Activated naive CD8-positive, alpha-beta T cell treated with anti-CD3 and anti-CD28 coated beads, Interleukin-2, amount 10 ng/mL, durations not matched to agents 7 days and 5 days (primary cell): ENCODE data around the gene CD200. TPM values are rescaled to one million over a fixed set of nuclear protein-coding genes. Genes with fewer than 3 reads are reported as not detected.
"Not testable (repeated sequence)": the region's sequence is repeated elsewhere in the genome, so short reads cannot be mapped to it uniquely, and the experiment has no call there.

Experiments
- ATAC-seq: fragments of 150-1000 bp; cut with Tn5 transposase; one replicate; pipeline ENCODE4 v1.10.0; 2021; ENCODE audit warnings: low read depth, moderate library complexity
- POLR2A ChIA-PET: fragments of 350-600 bp; sonication (Branson Sonifier 250); formaldehyde crosslinking; loops from one replicate; lab custom pipeline; 2021; ENCODE audit warnings: antibody characterized with exemption; lab: Charles Lee
- DNase-seq: peaks from one replicate; pipeline ENCODE4 v3.0.0; 2021
- H3K27ac Mint-ChIP-seq: one replicate; pipeline ENCODE4 v1.8.0; 2022; ENCODE audit warnings: mild to moderate bottlenecking, mixed read lengths
- H3K27me3 Mint-ChIP-seq: one replicate; pipeline ENCODE4 v1.8.0; 2022; ENCODE audit warnings: mild to moderate bottlenecking, moderate library complexity, mixed read lengths
- H3K36me3 Mint-ChIP-seq: one replicate; pipeline ENCODE4 v1.8.0; 2021; ENCODE audit warnings: mild to moderate bottlenecking, mixed read lengths
- H3K4me1 Mint-ChIP-seq: one replicate; pipeline ENCODE4 v1.8.0; 2021; ENCODE audit warnings: mixed read lengths
- H3K4me3 Mint-ChIP-seq: one replicate; pipeline ENCODE4 v1.8.0; 2022; ENCODE audit warnings: mild to moderate bottlenecking, moderate library complexity, mixed read lengths
- H3K9me3 Mint-ChIP-seq: one replicate; pipeline ENCODE4 v1.8.0; 2021; ENCODE audit warnings: mixed read lengths
- total RNA-seq, 2 experiments: library from RNA; stranded (reverse); gene quantifications; one replicate each; pipeline ENCODE4 v1.2.3, GENCODE V29; 2021

The CD200 gene
- total RNA-seq, 2 experiments from 2014 or later: 1.7 to 2.1 TPM

DNA sequence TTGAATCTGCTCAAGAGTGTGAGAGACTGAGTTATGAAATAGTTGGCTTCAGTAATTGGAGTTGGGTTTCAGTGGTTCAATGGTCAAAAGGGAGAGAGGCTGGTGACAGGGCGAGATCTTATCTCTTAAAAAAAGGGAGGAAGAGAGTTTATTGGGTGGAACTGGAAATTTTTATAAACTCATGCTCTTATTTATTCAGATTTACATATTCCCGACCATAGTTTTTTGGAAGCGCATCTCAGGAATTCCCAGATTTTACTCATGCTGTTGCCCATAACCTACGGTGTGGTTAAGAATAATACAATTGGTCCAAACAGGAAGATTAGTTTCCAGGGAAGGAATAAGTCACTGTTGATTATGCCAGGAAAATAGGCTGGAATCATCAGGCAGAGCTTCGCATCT, 41.4 kb downstream of the CD200 start:
- Mint-ChIP-seq H3K4me1 (peaks cover 17% of the 10 kb centered on the region), H3K9me3 (peaks cover 12% of the 10 kb centered on the region), H3K27me3 (no peaks in the 10 kb centered on the region), H3K36me3 (peaks cover 5% of the 10 kb centered on the region), H3K4me3 (no peak overlapping the region), H3K27ac (no peak overlapping the region)
- POLR2A ChIA-PET: no interaction called here
- ATAC-seq (no peak), DNase-seq (no peak)

DNA sequence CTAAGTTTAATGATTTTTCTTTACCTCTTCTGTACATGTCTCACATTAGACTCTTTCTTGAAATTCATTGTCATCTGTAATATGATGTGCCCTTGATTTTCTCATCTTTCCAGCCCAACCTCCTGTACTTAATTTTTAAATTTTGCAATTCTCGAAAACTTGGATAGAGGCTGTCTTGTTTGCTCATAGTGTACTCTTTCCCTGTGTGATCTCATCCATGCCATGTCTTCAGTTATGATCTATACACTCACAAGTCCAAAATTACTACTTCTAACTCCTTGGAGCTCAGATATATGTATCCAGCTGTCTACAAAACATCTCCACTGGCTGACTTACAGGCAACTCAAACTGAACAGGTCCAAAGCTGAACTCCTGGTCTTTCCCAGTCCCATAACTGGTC, 42.2 kb downstream of the CD200 start:
- POLR2A ChIA-PET: no interaction called here
- H3K9me3 Mint-ChIP-seq: peaks cover 12% of the 10 kb centered on the region
- H3K27me3 Mint-ChIP-seq: no peaks in the 10 kb centered on the region
- peaks cover 17% of the 10 kb centered on the region for H3K4me1 Mint-ChIP-seq
- H3K27ac Mint-ChIP-seq: no peak overlapping the region
- no peak overlapping the region for H3K4me3 Mint-ChIP-seq
- ATAC-seq (no peak), DNase-seq (no peak)
- H3K36me3 Mint-ChIP-seq: peaks cover 5% of the 10 kb centered on the region

DNA sequence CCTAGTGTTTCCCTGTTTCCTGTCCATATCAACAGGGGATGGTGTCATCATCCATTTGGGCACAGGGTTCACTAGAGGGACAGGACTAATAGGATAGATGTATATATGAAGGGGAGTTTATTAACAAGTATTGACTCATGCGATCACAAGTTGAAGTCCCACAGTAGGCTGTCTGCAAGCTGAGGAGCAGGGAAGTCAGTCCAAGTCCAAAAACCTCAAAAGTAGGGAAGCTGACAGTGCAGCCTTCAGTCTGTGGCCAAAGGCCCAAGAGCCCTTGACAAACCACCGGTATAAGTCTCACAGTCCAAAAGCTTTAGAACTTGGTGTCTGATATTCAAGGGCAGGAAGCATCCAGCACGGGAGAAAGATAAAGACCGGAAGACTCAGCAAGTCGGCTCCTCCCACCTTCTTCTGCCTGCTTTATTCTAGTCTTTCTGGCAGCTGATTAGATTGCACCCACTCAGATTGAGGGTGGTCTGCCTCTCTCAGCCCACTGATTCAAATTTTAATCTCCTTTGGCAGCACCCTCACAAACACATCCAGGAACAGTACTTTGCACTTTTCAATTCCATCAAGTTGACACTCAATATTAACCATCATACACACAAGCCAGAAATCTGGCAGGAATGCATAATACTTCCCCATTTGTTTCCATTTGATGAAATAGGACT, 43.4 kb downstream of the CD200 start:
- Mint-ChIP-seq H3K9me3 (peaks cover 12% of the 10 kb centered on the region), H3K4me3 (no peak overlapping the region), H3K27ac (no peak overlapping the region), H3K4me1 (peaks cover 17% of the 10 kb centered on the region), H3K27me3 (no peaks in the 10 kb centered on the region), H3K36me3 (peaks cover 5% of the 10 kb centered on the region)
- POLR2A ChIA-PET: no interaction called here
- ATAC-seq: no peak
- DNase-seq: no peak

DNA sequence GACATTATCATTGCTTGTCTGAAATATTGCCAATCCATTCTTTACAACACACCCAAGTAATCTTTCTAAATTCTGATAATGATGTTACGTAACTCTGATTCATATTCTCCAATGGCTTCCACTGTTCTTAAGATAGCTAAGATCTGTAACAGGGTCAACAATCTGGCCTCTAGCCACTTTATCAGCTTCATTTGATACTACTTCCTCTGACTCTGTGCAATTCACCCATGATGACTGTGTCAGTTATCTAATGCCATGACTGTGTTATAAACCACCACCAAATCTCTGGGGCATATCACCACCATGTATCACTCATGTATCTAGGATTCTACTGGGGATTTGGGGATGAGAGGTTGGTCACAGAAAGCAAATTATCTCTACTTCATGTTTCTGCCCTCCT, 44.0 kb downstream of the CD200 start:
- Mint-ChIP-seq H3K4me3 (no peak overlapping the region), H3K36me3 (peaks cover 5% of the 10 kb centered on the region), H3K9me3 (peaks cover 12% of the 10 kb centered on the region), H3K27me3 (no peaks in the 10 kb centered on the region), H3K4me1 (peaks cover 17% of the 10 kb centered on the region), H3K27ac (no peak overlapping the region)
- POLR2A ChIA-PET: no interaction called here
- DNase-seq (no peak), ATAC-seq (no peak)

DNA sequence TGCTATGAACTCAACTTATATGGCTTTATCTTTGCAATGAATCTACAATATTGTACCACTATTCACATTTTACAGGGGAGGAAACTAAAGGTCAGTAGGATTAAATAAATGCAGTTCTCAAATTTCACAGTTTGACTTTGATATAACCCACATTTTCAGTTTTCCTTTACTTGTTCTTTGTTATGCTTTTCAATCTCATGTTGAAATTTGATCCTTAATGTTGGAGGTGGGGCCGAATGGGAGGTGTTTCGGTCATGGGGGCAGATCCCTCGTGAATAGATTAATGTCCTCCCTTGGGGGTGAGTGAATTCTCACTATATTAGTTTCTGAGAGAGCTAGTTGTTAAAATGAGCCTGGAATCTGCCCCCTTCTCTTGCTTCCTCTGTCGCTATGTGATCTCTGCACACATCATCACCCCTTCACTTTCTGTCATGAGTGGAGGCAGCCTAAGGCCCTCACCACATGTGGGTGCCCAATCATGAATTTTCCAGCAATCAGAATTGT, 44.7 kb downstream of the CD200 start:
- peaks cover 14% of the 10 kb centered on the region for H3K4me1 Mint-ChIP-seq
- peaks cover 12% of the 10 kb centered on the region for H3K9me3 Mint-ChIP-seq
- no peak overlapping the region for H3K4me3 Mint-ChIP-seq
- H3K27me3 Mint-ChIP-seq: no peaks in the 10 kb centered on the region
- ATAC-seq: no peak
- peaks cover 6% of the 10 kb centered on the region for H3K36me3 Mint-ChIP-seq
- DNase-seq: no peak
- H3K27ac Mint-ChIP-seq: no peak overlapping the region
- POLR2A ChIA-PET: no interaction called here

DNA sequence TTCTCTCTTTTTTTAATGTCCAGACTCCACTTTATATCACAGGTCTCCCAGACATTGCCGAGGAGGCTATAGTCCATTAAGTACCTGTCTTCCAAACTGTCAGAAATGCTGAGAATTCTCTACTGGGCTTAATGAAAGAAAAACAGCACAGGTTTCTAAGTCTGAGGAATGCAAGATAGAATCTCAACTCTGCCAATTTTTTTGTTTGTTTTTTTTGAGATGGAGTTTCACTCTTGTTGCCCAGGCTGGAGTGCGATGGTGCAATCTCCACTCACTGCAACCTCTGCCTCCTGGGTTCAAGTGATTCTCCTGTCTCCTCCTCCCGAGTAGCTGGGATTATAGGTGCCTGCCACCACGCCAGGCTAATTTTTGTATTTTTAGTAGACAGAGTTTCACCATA, 45.4 kb downstream of the CD200 start:
- DNase-seq, H3K27ac Mint-ChIP-seq, H3K36me3 Mint-ChIP-seq, POLR2A ChIA-PET, ATAC-seq, H3K4me3 Mint-ChIP-seq, H3K27me3 Mint-ChIP-seq: not testable (repeated sequence)
- Mint-ChIP-seq H3K4me1 (peaks cover 14% of the 10 kb centered on the region), H3K9me3 (peaks cover 10% of the 10 kb centered on the region)

DNA sequence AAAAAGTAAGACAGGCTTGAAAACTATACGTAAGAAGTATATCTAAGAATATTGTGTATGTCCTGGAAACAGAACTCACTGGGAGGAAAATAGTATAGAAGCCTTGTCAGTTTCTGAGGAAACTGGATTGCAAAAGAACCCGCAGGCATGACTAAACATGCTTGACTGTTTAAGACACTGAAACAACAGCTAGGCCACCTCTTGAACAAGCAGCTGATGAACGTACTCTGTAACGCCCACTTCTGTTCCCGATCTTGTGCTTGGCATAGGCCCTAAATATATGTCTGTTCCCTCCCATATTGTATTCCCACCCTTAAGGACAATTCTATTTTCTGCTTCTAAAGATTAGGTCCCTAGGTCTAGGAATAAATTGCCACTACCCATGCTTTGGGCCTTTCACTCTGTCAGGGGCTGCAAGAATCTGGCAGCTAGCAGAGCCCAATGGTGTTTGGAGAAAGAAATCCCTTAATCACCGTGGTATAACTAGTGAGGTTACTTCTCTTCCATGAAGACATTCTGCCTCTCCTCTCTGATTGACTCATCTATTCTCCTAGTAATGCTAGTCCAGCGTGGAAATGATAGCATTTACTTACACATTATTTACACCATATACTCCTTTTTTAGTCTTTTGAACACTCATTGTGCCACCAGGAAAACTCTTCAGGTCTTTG, 46.2 kb downstream of the CD200 start:
- ATAC-seq: no peak
- POLR2A ChIA-PET: no interaction called here
- Mint-ChIP-seq H3K36me3 (peaks cover 7% of the 10 kb centered on the region), H3K27ac (no peak overlapping the region), H3K27me3 (no peaks in the 10 kb centered on the region), H3K4me3 (no peak overlapping the region), H3K9me3 (peaks cover 6% of the 10 kb centered on the region), H3K4me1 (peaks cover 6% of the 10 kb centered on the region)
- DNase-seq: no peak

DNA sequence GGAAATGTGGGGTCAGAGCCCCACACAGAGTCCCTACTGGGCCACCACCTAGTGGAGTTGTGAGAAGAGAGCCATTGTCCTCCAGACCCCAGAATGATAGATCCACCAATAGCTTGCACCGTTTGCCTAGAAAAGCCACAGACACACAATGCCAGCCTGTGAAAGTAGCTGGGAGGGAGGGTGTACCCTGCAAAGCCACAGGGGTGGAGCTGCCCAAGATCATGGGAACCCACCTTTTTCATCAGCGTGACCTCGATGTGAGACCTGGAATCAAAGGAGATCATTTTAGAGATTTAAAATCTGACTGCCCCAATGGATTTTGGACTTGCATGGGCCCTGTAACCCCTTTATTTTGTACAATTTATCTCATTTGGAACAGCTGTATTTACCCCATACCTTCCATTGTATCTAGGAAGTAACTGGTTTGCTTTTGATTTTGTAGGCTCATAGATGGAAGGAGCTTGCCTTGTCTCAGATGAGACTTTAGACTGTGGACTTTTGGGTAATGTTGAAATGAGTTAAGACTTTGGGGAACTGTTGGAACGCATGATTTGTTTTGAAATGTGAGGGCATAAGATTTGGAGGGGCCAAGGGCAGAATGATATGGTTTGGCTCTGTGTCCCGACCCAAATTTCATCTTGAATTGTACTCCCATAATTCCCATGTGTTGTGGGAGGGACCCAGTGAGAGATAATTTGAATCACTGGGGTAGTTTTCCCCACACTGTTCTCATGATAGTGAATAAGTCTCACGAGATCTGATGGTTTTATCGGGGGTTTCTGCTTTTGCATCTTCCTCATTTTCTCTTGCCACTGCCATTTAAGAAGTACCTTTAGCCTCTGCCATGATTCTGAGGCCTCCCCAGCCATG, 49.0 kb downstream of the CD200 start:
- DNase-seq (no peak), ATAC-seq (no peak)
- Mint-ChIP-seq H3K36me3 (peaks cover 7% of the 10 kb centered on the region), H3K27me3 (no peaks in the 10 kb centered on the region), H3K4me3 (no peak overlapping the region), H3K4me1 (peaks cover 5% of the 10 kb centered on the region), H3K27ac (no peak overlapping the region), H3K9me3 (peaks cover 3% of the 10 kb centered on the region)
- POLR2A ChIA-PET: no interaction called here

DNA sequence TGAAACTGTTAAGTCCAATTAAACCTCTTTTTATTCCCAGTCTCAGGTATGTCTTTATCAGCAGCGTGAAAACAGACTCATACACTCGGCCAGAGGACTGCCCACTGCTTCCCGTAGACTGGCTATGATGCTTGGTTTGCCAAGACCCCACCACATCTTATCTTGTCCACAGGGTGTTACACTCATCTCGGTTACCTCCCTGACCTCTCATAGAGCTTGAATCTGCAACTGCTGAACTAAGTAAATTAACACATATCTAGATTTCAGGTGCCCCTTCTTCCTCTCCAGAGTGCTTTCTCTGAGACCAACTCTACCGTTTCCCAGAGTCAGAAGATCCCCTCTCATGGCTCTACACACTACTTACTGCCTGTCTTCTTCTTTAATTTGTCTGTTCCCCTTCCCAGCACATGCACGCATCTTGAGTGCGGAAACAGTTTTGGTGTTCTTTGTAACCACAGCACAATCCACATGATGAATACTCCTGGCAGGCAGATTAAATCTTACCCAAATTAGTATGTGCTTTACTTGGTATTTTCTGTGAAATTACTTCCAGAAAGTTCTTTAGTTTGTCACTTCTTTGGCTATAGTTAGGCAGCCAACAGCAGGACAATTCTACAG, 49.7 kb downstream of the CD200 start:
- POLR2A ChIA-PET: no interaction called here
- Mint-ChIP-seq H3K4me1 (peaks cover 4% of the 10 kb centered on the region), H3K4me3 (no peak overlapping the region), H3K36me3 (peaks cover 7% of the 10 kb centered on the region), H3K9me3 (peaks cover 3% of the 10 kb centered on the region), H3K27ac (no peak overlapping the region), H3K27me3 (no peaks in the 10 kb centered on the region)
- ATAC-seq (no peak), DNase-seq (no peak)

DNA sequence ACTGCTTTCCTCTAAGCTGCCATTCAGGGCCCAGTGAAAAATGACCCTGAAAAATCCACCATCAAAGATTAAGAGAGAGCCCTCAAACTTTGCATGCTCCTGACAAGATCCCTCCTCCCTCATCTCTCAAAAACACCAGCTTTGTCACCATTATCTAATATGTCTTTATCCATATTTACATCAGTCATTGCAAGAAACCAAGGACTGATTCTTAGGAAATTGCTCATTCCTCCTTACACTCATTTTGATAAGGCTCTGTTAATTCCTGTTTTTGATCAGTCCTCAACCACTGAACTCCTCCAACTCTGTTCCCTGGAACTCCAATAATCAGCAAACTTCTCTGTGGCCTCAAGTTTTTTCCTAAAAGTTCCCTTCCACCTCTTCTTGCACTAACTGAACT, 51.8 kb downstream of the CD200 start:
- no peaks in the 10 kb centered on the region for H3K27me3 Mint-ChIP-seq
- POLR2A ChIA-PET: no interaction called here
- H3K27ac Mint-ChIP-seq: no peak overlapping the region
- ATAC-seq (no peak), DNase-seq (no peak)
- peaks cover 7% of the 10 kb centered on the region for H3K36me3 Mint-ChIP-seq
- H3K9me3 Mint-ChIP-seq: peaks cover 2% of the 10 kb centered on the region
- peaks cover 5% of the 10 kb centered on the region for H3K4me1 Mint-ChIP-seq
- H3K4me3 Mint-ChIP-seq: no peak overlapping the region

DNA sequence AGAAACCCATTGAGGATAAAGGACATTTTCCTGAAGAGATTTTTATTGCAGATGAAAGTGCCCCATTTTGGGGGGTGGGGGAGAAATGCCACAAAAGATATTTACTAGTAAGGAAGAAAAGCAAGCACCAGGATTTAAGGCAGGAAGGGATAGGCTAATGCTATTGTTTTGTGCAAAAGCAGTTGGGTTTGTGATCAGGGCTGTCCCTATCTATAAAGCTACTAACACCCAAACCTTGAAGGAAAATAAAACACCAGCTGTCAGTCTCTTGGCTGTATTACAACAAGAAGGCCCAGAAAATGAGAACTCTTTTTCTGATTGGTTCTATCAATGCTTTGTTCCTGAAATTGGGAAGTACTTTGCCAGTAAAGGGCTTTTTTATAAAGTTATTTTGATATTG, 56.0 kb downstream of the CD200 start:
- no peak for ATAC-seq
- Mint-ChIP-seq H3K9me3 (peaks cover 12% of the 10 kb centered on the region), H3K27me3 (no peaks in the 10 kb centered on the region), H3K4me1 (peaks cover 17% of the 10 kb centered on the region), H3K27ac (no peak overlapping the region), H3K4me3 (no peak overlapping the region), H3K36me3 (peaks cover 10% of the 10 kb centered on the region)
- POLR2A ChIA-PET: no interaction called here
- DNase-seq: no peak

DNA sequence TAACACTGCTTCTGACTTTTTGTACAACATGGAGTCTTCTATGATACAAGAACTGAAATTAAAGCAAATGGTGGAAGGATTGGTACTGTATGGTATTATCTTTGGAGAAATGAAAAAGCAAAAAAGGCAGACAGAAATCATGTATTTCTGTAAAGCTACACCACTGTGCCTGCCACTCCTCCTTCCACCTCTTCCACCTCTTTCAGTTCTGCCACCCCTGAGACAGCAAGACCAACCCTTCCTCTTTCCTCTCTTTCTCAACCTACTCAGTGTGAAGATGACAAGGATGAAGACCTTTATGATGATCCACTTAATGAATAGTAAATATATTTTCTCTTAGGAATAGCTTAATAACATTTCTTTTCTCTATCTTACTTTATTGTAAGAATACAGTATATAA, 57.0 kb downstream of the CD200 start:
- H3K36me3 Mint-ChIP-seq: peaks cover 13% of the 10 kb centered on the region
- DNase-seq: no peak
- no peak overlapping the region for H3K4me3 Mint-ChIP-seq
- no peak overlapping the region for H3K27ac Mint-ChIP-seq
- H3K4me1 Mint-ChIP-seq: peaks cover 17% of the 10 kb centered on the region
- H3K27me3 Mint-ChIP-seq: no peaks in the 10 kb centered on the region
- POLR2A ChIA-PET: interaction anchor here (1.9 kb wide), 1 partner anchor 57 kb away, joined by 5 read pairs; the partner anchor contains the start of gene CD200
- peaks cover 14% of the 10 kb centered on the region for H3K9me3 Mint-ChIP-seq
- no peak for ATAC-seq
